DOHH2 (cell line): Measurements from ENCODE around the gene CSNK2A3.

Experiments
- H3F3A ChIP-seq: fragments of 200-600 bp; sonication (generic), shearing (Covaris generic); 2 replicates; pipeline ENCODE4 v1.6.0; 2016; ENCODE audit warnings: antibody characterized with exemption, mild to moderate bottlenecking; ENCODE audit not compliant: control insufficient read depth, insufficient read depth
- H3K27ac ChIP-seq: fragments of 200-600 bp; sonication (generic); 2 replicates; pipeline ENCODE4 v1.5.1; 2014; ENCODE audit warnings: low read depth, mild to moderate bottlenecking, low read length, moderate library complexity
- H3K27me3 ChIP-seq: fragments of 200-600 bp; sonication (generic); 2 replicates; pipeline ENCODE4 v1.6.1; 2014; ENCODE audit warnings: mild to moderate bottlenecking, low read length, mixed read lengths; ENCODE audit not compliant: control insufficient read depth
- H3K36me3 ChIP-seq: fragments of 200-600 bp; sonication (generic); 2 replicates; pipeline ENCODE4 v1.6.1; 2014; ENCODE audit warnings: mild to moderate bottlenecking, low read length, moderate library complexity, mixed read lengths; ENCODE audit not compliant: control insufficient read depth
- H3K4me1 ChIP-seq: fragments of 200-600 bp; sonication (generic); 2 replicates; pipeline ENCODE4 v1.6.1; 2014; ENCODE audit warnings: mild to moderate bottlenecking, low read length, mixed read lengths; ENCODE audit not compliant: control insufficient read depth
- H3K4me2 ChIP-seq: fragments of 200-600 bp; sonication (generic); 2 replicates; pipeline ENCODE4 v1.6.0; 2014; ENCODE audit warnings: mild to moderate bottlenecking, low read length, moderate library complexity
- H3K4me3 ChIP-seq: fragments of 200-600 bp; sonication (generic); 2 replicates; pipeline ENCODE4 v1.5.1; 2014; ENCODE audit warnings: mild to moderate bottlenecking, low read length, mixed read lengths
- H3K79me2 ChIP-seq: fragments of 200-600 bp; sonication (generic); 2 replicates; pipeline ENCODE4 v1.6.1; 2014; ENCODE audit warnings: mild to moderate bottlenecking, low read length, mixed read lengths; ENCODE audit not compliant: control insufficient read depth
- H3K9me2 ChIP-seq: fragments of 200-600 bp; sonication (generic); replicated peaks from 2 replicates; pipeline ENCODE4 v1.6.1; 2014; ENCODE audit warnings: mild to moderate bottlenecking, low read length, mixed read lengths; ENCODE audit not compliant: control insufficient read depth
- H3K9me3 ChIP-seq: fragments of 200-600 bp; sonication (generic); 2 replicates; pipeline ENCODE4 v1.6.1; 2014; ENCODE audit warnings: antibody characterized with exemption, low read length, mixed read lengths; ENCODE audit not compliant: control insufficient read depth, insufficient read depth
- H4K20me1 ChIP-seq: fragments of 200-600 bp; sonication (generic); 2 replicates; pipeline ENCODE4 v1.6.0; 2014; ENCODE audit warnings: low read depth, mild to moderate bottlenecking, antibody characterized with exemption, low read length, moderate library complexity; ENCODE audit not compliant: control insufficient read depth, insufficient read depth
- EZH2phosphoT487 ChIP-seq: fragments of 200-600 bp; sonication (generic); IDR thresholded peaks from 2 replicates; pipeline ENCODE4 v1.6.1; 2017; ENCODE audit warnings: borderline replicate concordance, mild to moderate bottlenecking, antibody characterized with exemption, low read length, moderate library complexity, mixed read lengths
- TF ChIP-seq, protein P1 (sequence below): fragments of 200-600 bp; sonication (generic); IDR thresholded peaks from one replicate; pipeline ENCODE4 v1.5.1; 2014; ENCODE audit warnings: antibody characterized with exemption, mild to moderate bottlenecking, low read depth, low read length; ENCODE audit not compliant: poor library complexity, severe bottlenecking

The CSNK2A3 gene

DNA sequence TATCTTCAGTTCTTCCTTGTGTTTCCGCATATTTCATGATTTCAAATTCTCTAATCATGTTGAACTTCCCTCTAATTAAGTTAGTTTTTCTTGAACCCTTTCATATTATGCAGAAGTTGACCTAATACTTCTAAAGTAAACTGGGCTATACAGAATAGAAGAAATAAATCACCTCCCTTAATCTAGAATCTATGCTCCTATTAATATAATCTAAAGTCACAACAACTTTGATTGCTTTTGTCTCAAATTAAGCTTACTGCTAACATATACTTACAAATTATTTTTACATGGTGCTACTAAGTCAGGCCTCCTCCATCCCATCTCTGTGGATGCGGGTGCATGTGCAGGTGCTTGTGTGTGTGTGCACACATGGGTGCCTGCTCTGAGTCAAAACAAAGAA is 27.3 kb upstream of the CSNK2A3 start:
- no peak overlapping the region for H3K4me2 ChIP-seq
- H3K4me3 ChIP-seq = no peak overlapping the region
- H3K4me1 ChIP-seq = no peaks in the 10 kb centered on the region
- no peaks in the 10 kb centered on the region for H3K27me3 ChIP-seq
- H3K36me3 ChIP-seq = no peaks in the 10 kb centered on the region
- H3K79me2 ChIP-seq = no peaks in the 10 kb centered on the region
- H3K9me2 ChIP-seq = no peaks in the 10 kb centered on the region
- H3K9me3 ChIP-seq = no peaks in the 10 kb centered on the region
- TF ChIP-seq, protein P1, sequence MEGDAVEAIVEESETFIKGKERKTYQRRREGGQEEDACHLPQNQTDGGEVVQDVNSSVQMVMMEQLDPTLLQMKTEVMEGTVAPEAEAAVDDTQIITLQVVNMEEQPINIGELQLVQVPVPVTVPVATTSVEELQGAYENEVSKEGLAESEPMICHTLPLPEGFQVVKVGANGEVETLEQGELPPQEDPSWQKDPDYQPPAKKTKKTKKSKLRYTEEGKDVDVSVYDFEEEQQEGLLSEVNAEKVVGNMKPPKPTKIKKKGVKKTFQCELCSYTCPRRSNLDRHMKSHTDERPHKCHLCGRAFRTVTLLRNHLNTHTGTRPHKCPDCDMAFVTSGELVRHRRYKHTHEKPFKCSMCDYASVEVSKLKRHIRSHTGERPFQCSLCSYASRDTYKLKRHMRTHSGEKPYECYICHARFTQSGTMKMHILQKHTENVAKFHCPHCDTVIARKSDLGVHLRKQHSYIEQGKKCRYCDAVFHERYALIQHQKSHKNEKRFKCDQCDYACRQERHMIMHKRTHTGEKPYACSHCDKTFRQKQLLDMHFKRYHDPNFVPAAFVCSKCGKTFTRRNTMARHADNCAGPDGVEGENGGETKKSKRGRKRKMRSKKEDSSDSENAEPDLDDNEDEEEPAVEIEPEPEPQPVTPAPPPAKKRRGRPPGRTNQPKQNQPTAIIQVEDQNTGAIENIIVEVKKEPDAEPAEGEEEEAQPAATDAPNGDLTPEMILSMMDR = no peak
- TF ChIP-seq EZH2phosphoT487 = no peak
- no peaks in the 10 kb centered on the region for H3F3A ChIP-seq
- H3K27ac ChIP-seq = no peak overlapping the region
- no peaks in the 10 kb centered on the region for H4K20me1 ChIP-seq

DNA sequence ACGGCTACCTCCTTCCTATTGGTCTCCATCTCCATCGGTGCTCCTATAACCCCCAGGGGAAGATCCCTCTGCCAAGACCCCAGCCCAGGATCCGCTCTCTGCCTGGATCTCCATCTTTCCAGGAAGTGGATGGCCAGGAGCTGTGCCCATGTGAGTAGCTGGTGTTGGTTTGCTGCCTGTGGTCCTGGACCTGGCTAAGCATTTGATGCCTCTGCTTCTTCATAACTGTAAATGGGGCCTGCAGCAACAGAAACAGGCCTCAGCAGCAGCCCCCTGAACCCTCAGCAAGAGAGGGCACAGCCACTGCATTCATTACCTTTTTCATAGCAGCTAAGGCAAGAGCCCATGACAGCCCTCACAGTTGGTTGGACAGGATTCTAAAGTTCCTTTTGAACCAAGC is 26.6 kb upstream of the CSNK2A3 start:
- Histone ChIP-seq H3K36me3 (no peaks in the 10 kb centered on the region), H3K4me1 (no peaks in the 10 kb centered on the region), H3K9me2 (no peaks in the 10 kb centered on the region), H4K20me1 (no peaks in the 10 kb centered on the region), H3F3A (no peaks in the 10 kb centered on the region), H3K27me3 (no peaks in the 10 kb centered on the region), H3K4me3 (no peak overlapping the region), H3K4me2 (no peak overlapping the region), H3K9me3 (no peaks in the 10 kb centered on the region), H3K79me2 (no peaks in the 10 kb centered on the region), H3K27ac (no peak overlapping the region)
- TF ChIP-seq, protein P1 = no peak
- TF ChIP-seq EZH2phosphoT487 = no peak

DNA sequence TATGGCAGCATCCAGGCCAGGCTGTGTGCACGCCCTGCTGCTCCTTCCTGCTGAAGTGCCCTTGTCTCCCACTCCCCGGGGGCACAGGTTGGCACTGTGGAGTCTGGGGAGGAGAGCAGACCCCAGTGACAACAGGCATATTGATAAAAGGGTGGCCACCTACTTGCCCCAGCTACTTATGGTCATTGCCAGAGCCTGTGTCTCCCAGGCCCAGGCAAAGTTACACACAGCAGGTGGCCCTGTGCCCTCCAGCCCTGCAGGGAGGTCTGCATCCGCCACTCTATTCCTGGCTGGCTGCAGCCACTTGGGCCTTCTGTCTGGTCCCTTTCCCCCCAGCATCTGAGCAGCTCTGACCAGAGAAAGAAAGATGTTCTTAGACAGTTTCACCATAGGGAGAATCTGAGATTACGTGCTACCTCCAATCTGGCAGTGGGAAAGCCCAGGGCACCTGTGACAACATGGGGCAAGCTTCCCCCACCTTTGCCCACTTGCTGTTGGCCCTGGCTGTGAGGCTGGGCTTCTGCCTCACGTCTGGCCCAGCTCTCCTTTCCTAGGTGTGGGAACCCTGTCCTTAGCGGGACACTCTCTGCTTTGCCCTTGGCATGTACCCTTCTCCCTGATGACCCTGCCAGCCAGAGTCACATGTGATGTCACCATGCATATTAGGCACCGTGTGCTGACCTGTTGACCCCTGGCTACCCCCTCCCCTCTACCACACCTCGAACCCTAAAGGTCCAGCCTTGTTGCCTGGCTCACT is 25.3 kb upstream of the CSNK2A3 start:
- no peaks in the 10 kb centered on the region for H3K27me3 ChIP-seq
- H4K20me1 ChIP-seq = no peaks in the 10 kb centered on the region
- TF ChIP-seq, protein P1 = no peak
- no peak for TF ChIP-seq EZH2phosphoT487

More for the DNA sequence above, 25.3 kb upstream of the CSNK2A3 start:
- no peaks in the 10 kb centered on the region for H3K79me2 ChIP-seq
- no peak overlapping the region for H3K4me2 ChIP-seq
- H3K9me2 ChIP-seq = no peaks in the 10 kb centered on the region
- no peak overlapping the region for H3K27ac ChIP-seq
- H3K4me3 ChIP-seq = no peak overlapping the region
- no peaks in the 10 kb centered on the region for H3K4me1 ChIP-seq
- H3K36me3 ChIP-seq = no peaks in the 10 kb centered on the region
- no peaks in the 10 kb centered on the region for H3K9me3 ChIP-seq
- H3F3A ChIP-seq = no peaks in the 10 kb centered on the region
